ENCODE results near the gene SBSN.

DNA sequence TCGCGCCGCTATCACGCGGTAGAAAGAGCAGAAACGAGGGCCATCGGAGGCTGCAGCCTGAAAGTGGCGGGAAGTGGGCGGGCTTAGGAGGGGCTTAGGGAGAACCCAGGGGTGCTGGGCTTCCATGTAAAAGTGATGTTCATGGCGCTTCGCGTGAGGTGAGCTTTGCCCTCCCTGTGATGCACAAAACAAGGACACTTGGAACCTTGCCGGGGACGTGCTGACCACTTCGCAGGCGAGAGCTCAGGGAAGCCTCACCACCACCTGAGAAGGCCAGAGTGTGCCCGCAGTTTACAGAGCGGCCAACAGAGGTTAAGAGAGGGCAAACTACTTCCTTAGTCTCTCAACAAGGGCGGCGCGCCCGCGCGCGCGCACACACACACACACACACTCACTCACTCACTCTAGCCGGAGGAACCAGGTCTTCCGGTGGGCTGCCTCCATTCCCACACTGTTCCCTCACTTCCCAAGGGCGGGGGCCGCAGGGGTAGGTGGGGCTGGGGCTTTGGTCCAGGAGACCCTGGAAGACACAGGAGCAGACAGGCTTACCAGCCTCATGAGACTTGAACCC is 5.8 kb upstream of the SBSN start:
- TF ChIP-seq, protein P1, sequence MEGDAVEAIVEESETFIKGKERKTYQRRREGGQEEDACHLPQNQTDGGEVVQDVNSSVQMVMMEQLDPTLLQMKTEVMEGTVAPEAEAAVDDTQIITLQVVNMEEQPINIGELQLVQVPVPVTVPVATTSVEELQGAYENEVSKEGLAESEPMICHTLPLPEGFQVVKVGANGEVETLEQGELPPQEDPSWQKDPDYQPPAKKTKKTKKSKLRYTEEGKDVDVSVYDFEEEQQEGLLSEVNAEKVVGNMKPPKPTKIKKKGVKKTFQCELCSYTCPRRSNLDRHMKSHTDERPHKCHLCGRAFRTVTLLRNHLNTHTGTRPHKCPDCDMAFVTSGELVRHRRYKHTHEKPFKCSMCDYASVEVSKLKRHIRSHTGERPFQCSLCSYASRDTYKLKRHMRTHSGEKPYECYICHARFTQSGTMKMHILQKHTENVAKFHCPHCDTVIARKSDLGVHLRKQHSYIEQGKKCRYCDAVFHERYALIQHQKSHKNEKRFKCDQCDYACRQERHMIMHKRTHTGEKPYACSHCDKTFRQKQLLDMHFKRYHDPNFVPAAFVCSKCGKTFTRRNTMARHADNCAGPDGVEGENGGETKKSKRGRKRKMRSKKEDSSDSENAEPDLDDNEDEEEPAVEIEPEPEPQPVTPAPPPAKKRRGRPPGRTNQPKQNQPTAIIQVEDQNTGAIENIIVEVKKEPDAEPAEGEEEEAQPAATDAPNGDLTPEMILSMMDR (IDR thresholded peaks at IDR 0.05): no peak
- TF ChIP-seq POLR2A (IDR thresholded peaks at IDR 0.05): no peak
- TF ChIP-seq EP300 (IDR thresholded peaks at IDR 0.05): no peak

Measured in gastroesophageal sphincter (tissue), 3 donors.